GM15510 (cell line): ENCODE measurements around the gene UNC50.

Experiments
- POLR2A ChIP-seq: IDR thresholded peaks from 3 replicates; pipeline ENCODE4 v1.6.1; 2011; ENCODE audit warnings: borderline replicate concordance; ENCODE audit not compliant: insufficient read length; ENCODE audit errors: extremely low read depth

UNC50 gene

GRCh38 chr2:98585386-98585785, 23.0 kb upstream of the UNC50 start:
- TF ChIP-seq POLR2A, result no peak

DNA sequence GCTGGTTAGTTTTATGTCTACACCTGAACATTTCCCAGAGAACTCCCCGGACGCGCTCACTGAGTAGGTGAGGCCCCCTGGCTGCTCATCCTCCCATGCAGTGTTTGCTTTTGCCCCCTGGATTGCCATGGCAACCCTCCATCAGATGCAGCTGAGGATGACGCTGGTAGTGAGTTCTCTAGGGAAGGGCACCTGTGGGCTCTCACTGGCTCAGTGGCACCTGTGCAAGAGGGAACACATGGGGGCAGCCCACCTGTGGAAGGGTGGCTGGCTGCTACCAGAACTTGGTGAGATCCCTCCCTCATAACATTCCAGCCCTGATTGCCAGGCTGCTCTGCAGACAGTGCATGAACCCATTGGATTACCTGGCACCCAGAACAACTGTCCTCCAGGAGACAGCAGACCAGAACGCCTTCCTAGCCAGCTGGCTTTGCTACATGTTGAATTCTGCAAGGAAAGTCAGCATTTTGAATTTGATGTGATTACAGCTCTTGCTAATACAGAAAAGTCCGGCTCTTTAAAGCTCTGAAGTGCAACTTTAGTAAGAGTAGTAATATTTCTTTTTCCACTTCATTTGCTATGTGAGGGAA, 21.7 kb upstream of the UNC50 start:
- TF ChIP-seq POLR2A, result no peak

- TF ChIP-seq POLR2A, result no peak
Measured at GRCh38 chr2:98588880-98589431, 19.4 kb upstream of the UNC50 start.

- TF ChIP-seq POLR2A, result no peak
Measured at GRCh38 chr2:98589489-98589888, 18.9 kb upstream of the UNC50 start.

- no peak for TF ChIP-seq POLR2A
Measured at GRCh38 chr2:98592565-98592964, 15.8 kb upstream of the UNC50 start.

DNA sequence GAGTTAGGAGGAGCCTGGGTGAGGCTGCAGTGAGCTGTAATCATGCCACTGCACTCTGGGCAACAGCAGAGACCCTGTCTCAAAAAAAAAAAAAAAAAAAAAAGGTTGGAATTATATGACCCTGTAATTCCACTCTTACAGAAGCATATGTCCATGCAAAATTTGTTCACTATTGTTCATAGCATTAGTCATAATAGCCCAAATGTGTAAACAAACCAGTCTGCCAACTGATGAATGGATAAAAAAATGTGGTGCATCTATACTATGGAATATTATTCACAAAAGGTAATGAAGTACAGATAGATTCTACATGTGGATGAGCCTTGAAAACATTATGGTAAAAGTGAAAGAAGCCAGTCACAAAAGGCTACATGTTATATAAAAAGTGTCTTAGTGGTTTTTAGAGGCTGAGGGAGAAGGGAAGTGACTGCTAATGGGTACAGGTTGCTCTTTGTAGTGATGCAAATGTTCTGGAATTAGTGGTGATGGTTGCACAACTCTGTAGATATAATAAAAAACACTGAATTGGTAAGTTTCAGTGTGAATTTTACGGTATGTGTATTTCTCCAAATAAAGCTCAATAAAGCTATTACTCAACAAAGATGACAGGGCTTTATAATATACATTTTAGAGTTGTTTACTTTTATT, 9.5 kb upstream of the UNC50 start:
- no peak for TF ChIP-seq POLR2A

- TF ChIP-seq POLR2A, result no peak
Measured at GRCh38 chr2:98601532-98602132, 6.8 kb upstream of the UNC50 start.

GRCh38 chr2:98604547-98604946, 3.8 kb upstream of the UNC50 start:
- no peak for TF ChIP-seq POLR2A

DNA sequence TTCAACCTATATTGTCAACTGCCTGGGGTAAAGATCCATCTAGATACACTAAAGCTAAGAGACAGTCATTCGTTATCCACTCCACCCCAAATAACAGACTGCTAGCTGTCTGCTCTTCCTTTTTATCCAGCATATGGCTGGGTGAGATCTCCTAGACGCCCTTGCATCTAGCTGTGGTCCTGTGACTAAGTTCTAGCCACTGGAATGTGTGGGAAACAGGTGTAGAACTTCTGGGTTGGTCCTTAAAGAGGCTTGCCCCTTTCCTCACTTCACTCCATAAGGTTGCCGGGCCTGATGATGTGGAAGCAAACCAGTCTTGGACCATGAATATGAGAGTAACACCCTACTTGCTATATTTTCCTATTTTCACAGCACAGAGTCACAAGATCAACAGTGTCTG, 3.3 kb upstream of the UNC50 start:
- no peak for TF ChIP-seq POLR2A

DNA sequence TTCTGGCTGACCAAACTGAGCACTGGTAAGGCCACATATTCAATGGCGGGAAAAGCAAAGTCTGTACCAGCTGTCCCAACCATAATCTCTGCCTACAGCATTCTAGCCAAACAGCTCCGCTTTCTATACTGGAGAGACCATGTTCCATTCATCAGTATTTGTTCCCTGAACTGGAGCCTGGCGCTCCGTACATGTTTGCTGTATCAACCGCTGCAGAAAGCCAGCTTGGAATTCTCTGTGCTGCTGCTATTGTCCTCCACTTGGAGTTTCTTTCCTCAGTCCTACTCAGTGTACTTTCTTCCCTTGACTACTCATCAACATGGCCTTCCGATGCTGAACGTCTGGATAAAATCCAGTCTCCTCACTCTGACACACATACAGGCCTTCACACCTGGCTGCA, 2.0 kb upstream of the UNC50 start:
- no peak for TF ChIP-seq POLR2A

DNA sequence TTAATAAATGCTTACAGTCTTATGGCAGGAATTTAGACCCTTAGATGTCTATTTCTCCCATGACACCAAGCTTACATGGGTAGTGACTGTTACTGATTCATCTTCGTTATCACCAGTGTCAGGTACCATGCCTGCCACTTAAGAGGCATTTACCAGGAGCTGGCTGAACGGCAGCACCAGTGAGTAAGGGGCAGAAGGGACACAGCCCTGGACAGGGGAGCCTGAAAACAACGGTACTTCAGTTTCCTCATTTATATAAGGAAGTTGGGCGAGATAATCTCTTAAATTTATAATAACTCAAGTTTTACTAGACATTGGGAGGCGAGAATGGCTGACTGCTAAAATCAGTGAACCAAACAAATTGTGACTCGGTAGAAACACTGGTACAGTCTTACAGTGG, 1.3 kb upstream of the UNC50 start:
- no peak for TF ChIP-seq POLR2A

- TF ChIP-seq POLR2A, result no peak
Measured at GRCh38 chr2:98607741-98608115, 661 bp upstream of the UNC50 start.

DNA sequence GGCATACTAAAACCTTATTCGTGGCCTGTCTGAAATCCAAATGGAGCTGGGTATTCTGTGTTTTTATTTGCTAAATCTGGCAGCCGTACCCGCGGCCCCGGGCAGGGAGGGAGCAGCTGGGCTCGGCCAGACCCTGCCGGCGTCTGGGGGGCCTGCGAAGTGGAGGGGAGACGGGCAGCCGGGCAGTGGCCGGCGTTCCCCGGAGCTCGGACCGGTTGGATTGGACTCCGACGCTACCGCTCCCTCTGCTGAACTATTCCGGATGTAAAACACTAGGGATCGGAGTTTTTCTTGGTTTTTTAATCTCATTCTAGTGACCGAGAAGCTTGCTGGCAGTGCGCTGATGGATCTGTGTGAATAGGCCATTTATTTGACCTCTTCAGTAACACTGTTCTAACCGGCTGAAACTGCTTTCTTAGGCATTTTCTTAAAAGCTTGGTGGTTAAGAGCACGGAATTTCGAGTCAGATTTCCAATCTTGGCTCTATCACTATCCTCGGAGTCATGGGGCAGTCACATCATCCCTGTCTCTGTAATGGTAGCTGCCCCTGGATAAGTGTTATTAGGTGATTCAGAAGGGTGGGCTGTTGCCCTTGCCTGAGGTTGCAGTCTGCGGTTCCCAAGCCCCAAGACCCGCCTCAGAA, 694 bp downstream of the UNC50 start:
- no peak for TF ChIP-seq POLR2A

DNA sequence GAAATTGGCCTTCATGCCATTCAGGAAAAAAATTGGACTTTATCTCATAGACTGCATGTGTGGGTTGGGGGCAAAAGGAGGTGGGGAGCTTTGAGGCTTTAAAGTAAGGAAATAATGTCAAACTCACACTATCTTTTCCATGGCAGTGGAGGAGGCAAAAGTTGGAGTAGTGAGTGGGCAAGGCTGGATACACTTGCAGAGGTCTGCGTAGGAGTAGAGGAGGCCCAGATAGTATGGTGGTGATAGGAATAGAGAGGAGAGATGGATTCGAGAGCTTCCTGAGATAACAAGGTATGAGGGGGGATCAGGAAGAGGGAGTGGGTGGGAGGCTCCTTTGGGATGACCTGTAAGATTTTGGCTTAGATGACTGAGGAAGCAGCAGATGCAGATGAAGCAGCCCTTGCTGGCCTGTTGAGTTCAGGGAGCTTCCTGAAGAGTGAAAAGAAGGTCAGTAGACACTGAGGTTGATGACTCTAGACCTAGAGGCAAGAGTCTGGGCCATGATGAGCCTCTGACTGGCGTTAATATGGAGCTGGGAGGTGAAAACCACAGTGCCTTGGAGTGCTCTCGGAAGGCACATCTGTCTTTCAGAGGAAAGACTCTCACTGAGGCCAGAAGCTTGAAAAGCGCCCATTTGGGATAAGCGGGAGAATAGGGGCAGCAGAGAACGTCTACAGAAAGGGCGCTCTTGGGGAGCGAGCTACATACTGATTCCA, 5.8 kb downstream of the UNC50 start:
- no peak for TF ChIP-seq POLR2A

GRCh38 chr2:98615481-98615880, 7.1 kb downstream of the UNC50 start:
- TF ChIP-seq POLR2A, result no peak
